HG03575 (cell line): ENCODE data around the gene LRRC34.

Source experiments
- ATAC-seq: cut with Tn5 transposase; IDR thresholded peaks from one replicate; pipeline ENCODE4 v1.9.1; 2021; ENCODE audit not compliant: unreplicated experiment, insufficient number of reproducible peaks, low FRiP score; ENCODE audit errors: extremely low read depth

Gene LRRC34

GRCh38 chr3:169812332-169813235 lies at the start of gene LRRC34, which contains the start of gene LRRIQ4:
Gene LRRC34, minus strand, starts transcription at chr3:169812904. Its CDS starts 356 bp downstream, at chr3:169812548.
Gene LRRIQ4, plus strand, starts transcription at chr3:169812870. Its CDS starts 9,052 bp downstream, at chr3:169821922.
- ATAC-seq, result peak; percentile 40

GRCh38 chr3:169861871-169862270 lies 49.2 kb upstream of the LRRC34 start:
- no peak for ATAC-seq

- ATAC-seq, result no peak
Observed at GRCh38 chr3:169857811-169858210, 45.1 kb upstream of the LRRC34 start.

GRCh38 chr3:169855514-169855913 lies 42.8 kb upstream of the LRRC34 start:
- ATAC-seq, result no peak

- no peak for ATAC-seq
Observed at GRCh38 chr3:169850618-169851017, 37.9 kb upstream of the LRRC34 start.

- no peak for ATAC-seq
Observed at GRCh38 chr3:169848741-169849140, 36.0 kb upstream of the LRRC34 start.

- no peak for ATAC-seq
Observed at GRCh38 chr3:169847896-169848295, 35.2 kb upstream of the LRRC34 start.

GRCh38 chr3:169846458-169847193 lies 33.9 kb upstream of the LRRC34 start:
- peak; percentile 97 for ATAC-seq

GRCh38 chr3:169842960-169843359 lies 30.3 kb upstream of the LRRC34 start:
- no peak for ATAC-seq

- ATAC-seq, result no peak
Observed at GRCh38 chr3:169841171-169841570, 28.5 kb upstream of the LRRC34 start.

- no peak for ATAC-seq
Observed at GRCh38 chr3:169838511-169839030, 25.9 kb upstream of the LRRC34 start.

- no peak for ATAC-seq
Observed at GRCh38 chr3:169836942-169837275, 24.2 kb upstream of the LRRC34 start.

- ATAC-seq, result peak; percentile 63
Observed at GRCh38 chr3:169836078-169836941, 23.6 kb upstream of the LRRC34 start.

GRCh38 chr3:169835533-169835932 lies 22.8 kb upstream of the LRRC34 start:
- no peak for ATAC-seq

- ATAC-seq, result no peak
Observed at GRCh38 chr3:169827712-169828111, 15.0 kb upstream of the LRRC34 start.

- ATAC-seq, result no peak
Observed at GRCh38 chr3:169825316-169825715, 12.6 kb upstream of the LRRC34 start.

GRCh38 chr3:169822983-169823382 lies 10.3 kb upstream of the LRRC34 start:
- no peak for ATAC-seq

- no peak for ATAC-seq
Observed at GRCh38 chr3:169822540-169822939, 9.8 kb upstream of the LRRC34 start.

GRCh38 chr3:169822091-169822490 lies 9.4 kb upstream of the LRRC34 start:
- ATAC-seq, result no peak
